Testis (tissue), 3 donors: ENCODE measurements around the gene KRR1. TPM values are rescaled to one million over a fixed set of nuclear protein-coding genes. Genes with fewer than 3 reads are reported as not detected.

Experiments used
- DNase-seq: peaks from one replicate; pipeline ENCODE4 v3.0.0-alpha.2; 2019
- H3K27ac ChIP-seq, 2 donors: fragments of 200-600 bp; sonication (generic); one replicate each; pipeline ENCODE4 v1.5.1; 2019
- H3K27me3 ChIP-seq: fragments of 200-600 bp; sonication (generic); one replicate; pipeline ENCODE4 v1.5.1; 2019
- H3K36me3 ChIP-seq: fragments of 200-600 bp; sonication (generic); one replicate; pipeline ENCODE4 v1.5.1; 2017; ENCODE audit warnings: low read depth; ENCODE audit errors: missing control alignments
- H3K4me1 ChIP-seq: fragments of 200-600 bp; sonication (generic); one replicate; pipeline ENCODE4 v1.5.1; 2019
- H3K4me3 ChIP-seq, 2 donors: fragments of 200-600 bp; sonication (generic); one replicate each; pipeline ENCODE4 v1.5.1; 2017 to 2019
- H3K9me3 ChIP-seq: fragments of 200-600 bp; sonication (generic); one replicate; pipeline ENCODE4 v1.5.1; 2017
- CTCF ChIP-seq, 3 experiments: fragments of 450-650 bp in 2 of 3; fragments of 200-600 bp in 1 of 3; sonication (generic) in 1 of 3; IDR thresholded peaks; one replicate each; pipeline ENCODE4 v1.5.1; 2016 to 2019; ENCODE audit warnings: antibody characterized with exemption in 3 of 3, mild to moderate bottlenecking in 2 of 3, moderate library complexity in 1 of 3
- POLR2A ChIP-seq: fragments of 450-650 bp; IDR thresholded peaks from one replicate; pipeline ENCODE4 v1.6.1; 2017; ENCODE audit warnings: antibody characterized with exemption, mild to moderate bottlenecking, moderate library complexity
- WGBS, 2 donors: methylation state at CpG; one replicate each; pipeline ENCODE4 v1.1.5; 2018; 5-methylcytosine and 5-hydroxymethylcytosine counted together
- intact Hi-C: fragments of 100-400 bp; cut with DNase I; formaldehyde crosslinking; loops from one replicate; pipeline ENCODE4 v1.15.1; 2023; ENCODE audit warnings: low total_unique reads
- polyA plus RNA-seq: library from polyadenylated mRNA; stranded (reverse); fragments of 350-450 nt; fragmentation: Illumina TruSeq; extraction: RNeasy Lipid Tissue Mini Kit (QIAGEN cat#74804); gene quantifications from one replicate; pipeline ENCODE4 v1.2.3, GENCODE V29; 2014; ENCODE audit warnings: low read depth, low replicate concordance; ENCODE audit not compliant: insufficient read depth
- total RNA-seq, 2 donors: library from RNA; depleted of rRNA; stranded (reverse); fragments of >200 nt; gene quantifications; one replicate each; pipeline ENCODE4 v1.2.3, GENCODE V29; 2016

The KRR1 gene
- total and polyA plus RNA-seq, 3 donors from 2014 or later, result 24.8 to 38.8 (median 37.5) TPM

- whole genome bisulfite sequencing, 2 donors, result 54 to 66% methylated on average over 3 of the region's 3 CpGs
These were observed 42.6 kb upstream of the KRR1 start for GRCh38 chr12:75553836-75554555.

GRCh38 chr12:75553398-75553797 lies 42.0 kb upstream of the KRR1 start:
- no peak overlapping the region for H3K4me3 ChIP-seq
- DNase-seq, result no peak
- H3K4me1 ChIP-seq, result no peaks in the 10 kb centered on the region
- intact Hi-C loops, result no loop called here
- TF ChIP-seq POLR2A, result no peak
- TF ChIP-seq CTCF (IDR thresholded peaks at IDR 0.05), result no peak
- H3K27me3 ChIP-seq, result no peaks in the 10 kb centered on the region
- WGBS, 2 donors, result 79 to 89% methylated on average over 1 of the region's 1 CpG
- H3K9me3 ChIP-seq, result no peaks in the 10 kb centered on the region
- no peaks in the 10 kb centered on the region for H3K36me3 ChIP-seq
- no peak overlapping the region for H3K27ac ChIP-seq

More at GRCh38 chr12:75553836-75554555, 42.6 kb upstream of the KRR1 start:
- Histone ChIP-seq H3K27ac (no peak overlapping the region), H3K27me3 (no peaks in the 10 kb centered on the region), H3K9me3 (no peaks in the 10 kb centered on the region), H3K36me3 (no peaks in the 10 kb centered on the region), H3K4me3 (no peak overlapping the region), H3K4me1 (no peaks in the 10 kb centered on the region)
- no peak for TF ChIP-seq POLR2A
- TF ChIP-seq CTCF (IDR thresholded peaks at IDR 0.05), result no peak
- intact Hi-C loops, result no loop called here
- no peak for DNase-seq

GRCh38 chr12:75551477-75551876 lies 40.1 kb upstream of the KRR1 start:
- H3K36me3 ChIP-seq, result no peaks in the 10 kb centered on the region
- H3K4me3 ChIP-seq, result no peak overlapping the region
- no peaks in the 10 kb centered on the region for H3K4me1 ChIP-seq
- intact Hi-C loops, result no loop called here
- DNase-seq, result no peak
- TF ChIP-seq POLR2A (no peak), CTCF (IDR thresholded peaks at IDR 0.05) (no peak)
- H3K9me3 ChIP-seq, result no peaks in the 10 kb centered on the region
- H3K27me3 ChIP-seq, result no peaks in the 10 kb centered on the region
- no peak overlapping the region for H3K27ac ChIP-seq

GRCh38 chr12:75550401-75551240 lies 39.2 kb upstream of the KRR1 start:
- no peak overlapping the region for H3K27ac ChIP-seq
- intact Hi-C loops, result no loop called here
- H3K27me3 ChIP-seq, result no peaks in the 10 kb centered on the region
- H3K4me3 ChIP-seq, result no peak overlapping the region
- TF ChIP-seq CTCF (IDR thresholded peaks at IDR 0.05), result no peak
- no peak for TF ChIP-seq POLR2A
- no peaks in the 10 kb centered on the region for H3K4me1 ChIP-seq
- WGBS, 2 donors, result 44% methylated on average over 8 of the region's 8 CpGs
- H3K36me3 ChIP-seq, result no peaks in the 10 kb centered on the region
- DNase-seq, result no peak
- no peaks in the 10 kb centered on the region for H3K9me3 ChIP-seq
